MM.1S (cell line): ENCODE results near the gene BTBD18.

Source experiments
- EZH2 ChIP-seq: fragments of 300-600 bp; sonication (generic); optimal IDR thresholded peaks from 2 replicates; pipeline ENCODE3; 2017; ENCODE audit warnings: low read depth, mild to moderate bottlenecking, antibody characterized with exemption, low read length, mixed read lengths
- EZH2phosphoT487 ChIP-seq: fragments of 300-600 bp; sonication (generic); IDR thresholded peaks from 2 replicates; pipeline ENCODE4 v1.6.1; 2018; ENCODE audit warnings: antibody characterized with exemption, low read length
- TF ChIP-seq, protein P1 (sequence below): fragments of 300-600 bp; sonication (generic); IDR thresholded peaks from 2 replicates; pipeline ENCODE4 v1.5.1; 2016; ENCODE audit warnings: antibody characterized with exemption, low read length, mixed read lengths

DNA sequence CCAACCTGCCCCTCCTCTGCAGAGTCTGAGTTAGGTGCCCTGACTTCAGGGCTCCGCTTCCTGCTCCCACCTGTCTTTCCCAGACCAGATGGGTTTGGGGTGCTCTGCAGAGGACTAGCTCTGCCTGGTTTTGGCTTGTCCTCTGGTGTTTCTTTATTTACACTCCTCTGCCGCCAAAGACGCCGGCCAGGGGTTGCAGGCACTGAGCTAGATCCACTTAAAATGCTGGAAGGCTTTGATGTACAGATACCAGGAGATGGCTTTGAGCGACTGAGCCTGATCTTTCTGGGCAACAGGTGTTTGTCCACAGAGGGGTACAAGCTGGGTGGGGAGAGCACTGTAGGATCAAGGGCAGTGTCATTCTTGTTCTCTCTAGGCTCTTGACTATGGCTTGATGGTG, 6.4 kb downstream of the BTBD18 start:
- TF ChIP-seq, protein P1, sequence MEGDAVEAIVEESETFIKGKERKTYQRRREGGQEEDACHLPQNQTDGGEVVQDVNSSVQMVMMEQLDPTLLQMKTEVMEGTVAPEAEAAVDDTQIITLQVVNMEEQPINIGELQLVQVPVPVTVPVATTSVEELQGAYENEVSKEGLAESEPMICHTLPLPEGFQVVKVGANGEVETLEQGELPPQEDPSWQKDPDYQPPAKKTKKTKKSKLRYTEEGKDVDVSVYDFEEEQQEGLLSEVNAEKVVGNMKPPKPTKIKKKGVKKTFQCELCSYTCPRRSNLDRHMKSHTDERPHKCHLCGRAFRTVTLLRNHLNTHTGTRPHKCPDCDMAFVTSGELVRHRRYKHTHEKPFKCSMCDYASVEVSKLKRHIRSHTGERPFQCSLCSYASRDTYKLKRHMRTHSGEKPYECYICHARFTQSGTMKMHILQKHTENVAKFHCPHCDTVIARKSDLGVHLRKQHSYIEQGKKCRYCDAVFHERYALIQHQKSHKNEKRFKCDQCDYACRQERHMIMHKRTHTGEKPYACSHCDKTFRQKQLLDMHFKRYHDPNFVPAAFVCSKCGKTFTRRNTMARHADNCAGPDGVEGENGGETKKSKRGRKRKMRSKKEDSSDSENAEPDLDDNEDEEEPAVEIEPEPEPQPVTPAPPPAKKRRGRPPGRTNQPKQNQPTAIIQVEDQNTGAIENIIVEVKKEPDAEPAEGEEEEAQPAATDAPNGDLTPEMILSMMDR: no peak
- TF ChIP-seq EZH2 (no peak), EZH2phosphoT487 (no peak)
